Neural cell (in vitro differentiated cells): Measurements from ENCODE around the gene ASXL1.

Source experiments
- CTCF ChIP-seq: fragments of 450-650 bp; IDR thresholded peaks from 2 replicates; pipeline ENCODE4 v1.5.1; 2014; ENCODE audit warnings: antibody characterized with exemption, mild to moderate bottlenecking, moderate library complexity; ENCODE audit not compliant: poor library complexity, severe bottlenecking
- EP300 ChIP-seq: fragments of 450-650 bp; conservative IDR thresholded peaks from 2 replicates; pipeline ENCODE4 v1.6.1; 2014; ENCODE audit warnings: antibody characterized with exemption, mild to moderate bottlenecking, moderate library complexity; ENCODE audit not compliant: poor library complexity, severe bottlenecking
- EZH2 ChIP-seq: fragments of 200-600, 300-800 bp; shearing (Covaris generic), sonication (generic); IDR thresholded peaks from 2 replicates; pipeline ENCODE4 v1.6.1; 2014; ENCODE audit warnings: antibody characterized with exemption, low read length, borderline replicate concordance, mild to moderate bottlenecking; ENCODE audit not compliant: insufficient read depth, poor library complexity, severe bottlenecking
- POLR2AphosphoS5 ChIP-seq: IDR thresholded peaks from 2 replicates; pipeline ENCODE4 v1.6.1; 2012
- RAD21 ChIP-seq: fragments of 450-650 bp; conservative IDR thresholded peaks from 2 replicates; pipeline ENCODE4 v1.6.1; 2014; ENCODE audit warnings: antibody characterized with exemption, mild to moderate bottlenecking, moderate library complexity
- REST ChIP-seq: IDR thresholded peaks from 2 replicates; pipeline ENCODE4 v1.6.1; 2012; ENCODE audit warnings: borderline replicate concordance
- SMC3 ChIP-seq: fragments of 450-650 bp; conservative IDR thresholded peaks from 2 replicates; pipeline ENCODE4 v1.6.1; 2014; ENCODE audit warnings: antibody characterized with exemption, mild to moderate bottlenecking, moderate library complexity; ENCODE audit not compliant: poor library complexity

- no peak for TF ChIP-seq RAD21
- TF ChIP-seq CTCF, result no peak
- no peak for TF ChIP-seq REST
- TF ChIP-seq EZH2, result no peak
- TF ChIP-seq POLR2AphosphoS5, result no peak
- TF ChIP-seq SMC3, result no peak
- no peak for TF ChIP-seq EP300
Measured at GRCh38 chr20:32479012-32479411, 120.9 kb downstream of the ASXL1 start.
